ENCODE measurements around the gene TERT. TPM values are rescaled to one million over a fixed set of nuclear protein-coding genes. Genes with fewer than 3 reads are reported as not detected.
"Not testable (repeated sequence)": the region's sequence is repeated elsewhere in the genome, so short reads cannot be mapped to it uniquely, and the experiment has no call there.

The TERT gene
- total RNA-seq, 1 experiment from 2014 or later, result 3.3 TPM

DNA sequence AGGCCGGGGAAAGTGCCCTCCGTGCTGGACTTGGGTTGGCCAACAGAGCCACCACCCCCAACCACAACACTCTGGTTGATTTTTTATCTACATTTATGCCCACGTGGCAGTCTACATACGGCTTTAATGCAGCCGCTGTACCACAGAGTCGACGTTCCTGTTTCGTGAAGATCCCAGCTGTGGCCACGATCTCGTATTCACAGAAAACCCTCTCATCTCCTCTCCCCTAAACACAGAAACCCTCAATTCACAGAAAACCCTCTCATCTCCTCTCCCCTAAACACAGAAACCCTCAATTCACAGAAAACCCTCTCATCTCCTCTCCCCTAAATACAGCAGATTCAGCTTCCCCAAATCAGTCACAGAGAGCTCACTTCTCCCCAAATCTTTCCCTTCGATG, 65.8 kb downstream of the TERT start:
- not testable (repeated sequence) for H3K9me3 ChIP-seq (ENCODE audit: low read length); H3K36me3 ChIP-seq (ENCODE audit: insufficient read depth, low read length); H4K20me1 ChIP-seq (ENCODE audit: insufficient read depth, low read depth, low read length); H3K4me3 ChIP-seq (ENCODE audit: low read length); H3K9ac ChIP-seq (ENCODE audit: low read length); H3K27ac ChIP-seq (ENCODE audit: low read length); H3K79me2 ChIP-seq (ENCODE audit: low read length); DNase-seq; H3K4me1 ChIP-seq (ENCODE audit: low read length); H3K4me2 ChIP-seq (ENCODE audit: low read depth, low read length, poor library complexity, severe bottlenecking); H2AFZ ChIP-seq (ENCODE audit: low read length); H3K9me2 ChIP-seq (replicated peaks; ENCODE audit: insufficient read depth, low read length); H3K27me3 ChIP-seq (ENCODE audit: low read length)

- no peak overlapping the region for H3K9ac ChIP-seq (ENCODE audit: low read length)
- DNase-seq, result no peak
- H4K20me1 ChIP-seq (ENCODE audit: insufficient read depth, low read depth, low read length), result no peaks in the 10 kb centered on the region
- H3K9me3 ChIP-seq (ENCODE audit: low read length), result no peaks in the 10 kb centered on the region
- H3K27ac ChIP-seq (ENCODE audit: low read length), result no peak overlapping the region
- no peaks in the 10 kb centered on the region for H3K4me1 ChIP-seq (ENCODE audit: low read length)
- H3K4me3 ChIP-seq (ENCODE audit: low read length), result no peak overlapping the region
- no peak overlapping the region for H2AFZ ChIP-seq (ENCODE audit: low read length)
- no peaks in the 10 kb centered on the region for H3K79me2 ChIP-seq (ENCODE audit: low read length)
- no peaks in the 10 kb centered on the region for H3K9me2 ChIP-seq (replicated peaks; ENCODE audit: insufficient read depth, low read length)
- no peak overlapping the region for H3K4me2 ChIP-seq (ENCODE audit: low read depth, low read length, poor library complexity, severe bottlenecking)
- H3K36me3 ChIP-seq (ENCODE audit: insufficient read depth, low read length), result no peaks in the 10 kb centered on the region
- H3K27me3 ChIP-seq (ENCODE audit: low read length), result no peaks in the 10 kb centered on the region
These were observed 66.7 kb downstream of the TERT start for GRCh38 chr5:1228120-1228519.

- Histone ChIP-seq H3K4me2 (ENCODE audit: low read depth, low read length, poor library complexity, severe bottlenecking) (no peak overlapping the region), H3K4me3 (ENCODE audit: low read length) (no peak overlapping the region), H3K4me1 (ENCODE audit: low read length) (no peaks in the 10 kb centered on the region), H3K27ac (ENCODE audit: low read length) (no peak overlapping the region), H3K36me3 (ENCODE audit: insufficient read depth, low read length) (no peaks in the 10 kb centered on the region), H4K20me1 (ENCODE audit: insufficient read depth, low read depth, low read length) (no peaks in the 10 kb centered on the region), H3K79me2 (ENCODE audit: low read length) (no peaks in the 10 kb centered on the region), H3K9me3 (ENCODE audit: low read length) (no peaks in the 10 kb centered on the region), H3K9me2 (replicated peaks; ENCODE audit: insufficient read depth, low read length) (no peaks in the 10 kb centered on the region), H3K9ac (ENCODE audit: low read length) (no peak overlapping the region), H3K27me3 (ENCODE audit: low read length) (no peaks in the 10 kb centered on the region), H2AFZ (ENCODE audit: low read length) (no peak overlapping the region)
- DNase-seq, result no peak
These were observed 67.2 kb downstream of the TERT start for GRCh38 chr5:1227667-1228066.

DNA sequence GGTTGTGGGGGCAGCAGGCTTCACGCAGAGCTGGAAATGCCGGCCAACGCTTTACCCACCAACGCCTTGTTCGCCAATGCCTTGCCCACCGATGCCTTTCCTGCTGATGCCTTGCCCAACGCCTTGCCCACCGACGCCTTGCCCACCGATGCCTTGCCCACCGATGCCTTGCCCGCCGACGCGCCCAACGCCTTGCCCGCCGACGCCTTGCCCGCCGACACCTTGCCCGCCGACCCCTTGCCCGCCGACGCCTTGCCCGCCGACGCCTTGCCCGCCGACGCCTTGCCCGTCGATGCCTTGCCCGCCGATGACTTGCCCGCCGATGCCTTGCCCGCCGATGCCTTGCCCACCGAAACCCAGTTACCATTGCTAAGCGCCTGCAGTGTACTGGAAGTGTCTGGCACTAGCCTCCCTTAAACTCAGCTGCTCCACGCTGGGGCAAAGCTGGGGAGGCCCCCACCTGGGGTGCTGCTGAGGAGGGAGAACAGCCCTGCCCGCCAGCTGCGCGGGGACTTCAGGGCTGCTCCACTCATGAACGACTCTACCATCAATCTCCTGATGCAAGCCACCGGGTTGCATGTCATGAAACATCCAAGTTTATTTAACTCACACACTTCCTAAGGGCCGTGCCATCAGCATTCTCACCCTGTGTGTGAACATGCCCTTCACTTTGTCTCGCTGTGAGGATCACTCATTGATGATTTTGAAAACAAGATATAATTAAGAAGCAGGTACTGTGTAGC, 67.9 kb downstream of the TERT start:
- no peaks in the 10 kb centered on the region for H3K9me3 ChIP-seq (ENCODE audit: low read length)
- no peak overlapping the region for H3K9ac ChIP-seq (ENCODE audit: low read length)
- H3K9me2 ChIP-seq (replicated peaks; ENCODE audit: insufficient read depth, low read length), result no peaks in the 10 kb centered on the region
- no peaks in the 10 kb centered on the region for H3K4me1 ChIP-seq (ENCODE audit: low read length)
- no peak overlapping the region for H2AFZ ChIP-seq (ENCODE audit: low read length)
- DNase-seq, result no peak
- no peaks in the 10 kb centered on the region for H3K27me3 ChIP-seq (ENCODE audit: low read length)
- no peaks in the 10 kb centered on the region for H4K20me1 ChIP-seq (ENCODE audit: insufficient read depth, low read depth, low read length)
- no peak overlapping the region for H3K4me3 ChIP-seq (ENCODE audit: low read length)
- no peaks in the 10 kb centered on the region for H3K36me3 ChIP-seq (ENCODE audit: insufficient read depth, low read length)
- H3K79me2 ChIP-seq (ENCODE audit: low read length), result no peaks in the 10 kb centered on the region
- H3K4me2 ChIP-seq (ENCODE audit: low read depth, low read length, poor library complexity, severe bottlenecking), result no peak overlapping the region
- no peak overlapping the region for H3K27ac ChIP-seq (ENCODE audit: low read length)

GRCh38 chr5:1226231-1226630, 68.6 kb downstream of the TERT start:
- no peaks in the 10 kb centered on the region for H4K20me1 ChIP-seq (ENCODE audit: insufficient read depth, low read depth, low read length)
- no peak overlapping the region for H2AFZ ChIP-seq (ENCODE audit: low read length)
- H3K4me3 ChIP-seq (ENCODE audit: low read length), result no peak overlapping the region
- H3K27ac ChIP-seq (ENCODE audit: low read length), result no peak overlapping the region
- no peaks in the 10 kb centered on the region for H3K27me3 ChIP-seq (ENCODE audit: low read length)
- H3K4me2 ChIP-seq (ENCODE audit: low read depth, low read length, poor library complexity, severe bottlenecking), result no peak overlapping the region
- no peaks in the 10 kb centered on the region for H3K79me2 ChIP-seq (ENCODE audit: low read length)
- no peaks in the 10 kb centered on the region for H3K36me3 ChIP-seq (ENCODE audit: insufficient read depth, low read length)
- H3K9me3 ChIP-seq (ENCODE audit: low read length), result no peaks in the 10 kb centered on the region
- H3K4me1 ChIP-seq (ENCODE audit: low read length), result no peaks in the 10 kb centered on the region
- H3K9ac ChIP-seq (ENCODE audit: low read length), result no peak overlapping the region
- DNase-seq, result no peak
- H3K9me2 ChIP-seq (replicated peaks; ENCODE audit: insufficient read depth, low read length), result no peaks in the 10 kb centered on the region

GRCh38 chr5:1225081-1225480, 69.8 kb downstream of the TERT start, which contains the start of gene SLC6A18:
Gene SLC6A18 (plus strand): TSS chr5:1225381. CDS start chr5:1225478, 97 bp downstream.
- DNase-seq, result no peak

GRCh38 chr5:1224631-1225030, 70.2 kb downstream of the TERT start:
- no peak overlapping the region for H3K27ac ChIP-seq (ENCODE audit: low read length)
- H2AFZ ChIP-seq (ENCODE audit: low read length), result no peak overlapping the region
- no peaks in the 10 kb centered on the region for H4K20me1 ChIP-seq (ENCODE audit: insufficient read depth, low read depth, low read length)
- no peaks in the 10 kb centered on the region for H3K36me3 ChIP-seq (ENCODE audit: insufficient read depth, low read length)
- H3K4me1 ChIP-seq (ENCODE audit: low read length), result no peaks in the 10 kb centered on the region
- no peaks in the 10 kb centered on the region for H3K79me2 ChIP-seq (ENCODE audit: low read length)
- H3K27me3 ChIP-seq (ENCODE audit: low read length), result no peaks in the 10 kb centered on the region
- H3K4me3 ChIP-seq (ENCODE audit: low read length), result no peak overlapping the region
- H3K9me3 ChIP-seq (ENCODE audit: low read length), result no peaks in the 10 kb centered on the region
- no peak overlapping the region for H3K9ac ChIP-seq (ENCODE audit: low read length)
- H3K4me2 ChIP-seq (ENCODE audit: low read depth, low read length, poor library complexity, severe bottlenecking), result no peak overlapping the region
- DNase-seq, result no peak
- no peaks in the 10 kb centered on the region for H3K9me2 ChIP-seq (replicated peaks; ENCODE audit: insufficient read depth, low read length)

More at GRCh38 chr5:1225081-1225480, 69.8 kb downstream of the TERT start, which contains the start of gene SLC6A18:
- H4K20me1 ChIP-seq (ENCODE audit: insufficient read depth, low read depth, low read length), result no peaks in the 10 kb centered on the region
- no peak within 1 kb of the TSS for H3K27ac ChIP-seq (ENCODE audit: low read length)
- H2AFZ ChIP-seq (ENCODE audit: low read length), result no peak within 1 kb of the TSS
- no peak within 1 kb of the TSS for H3K4me2 ChIP-seq (ENCODE audit: low read depth, low read length, poor library complexity, severe bottlenecking)
- H3K79me2 ChIP-seq (ENCODE audit: low read length), result no peaks in the 10 kb centered on the region
- no peaks in the 10 kb centered on the region for H3K9me2 ChIP-seq (replicated peaks; ENCODE audit: insufficient read depth, low read length)
- no peak within 1 kb of the TSS for H3K4me3 ChIP-seq (ENCODE audit: low read length)
- no peaks in the 10 kb centered on the region for H3K4me1 ChIP-seq (ENCODE audit: low read length)
- no peak within 1 kb of the TSS for H3K9ac ChIP-seq (ENCODE audit: low read length)
- H3K27me3 ChIP-seq (ENCODE audit: low read length), result no peaks in the 10 kb centered on the region
- H3K9me3 ChIP-seq (ENCODE audit: low read length), result no peaks in the 10 kb centered on the region
- no peaks in the 10 kb centered on the region for H3K36me3 ChIP-seq (ENCODE audit: insufficient read depth, low read length)

- H2AFZ ChIP-seq (ENCODE audit: low read length), result no peak overlapping the region
- no peaks in the 10 kb centered on the region for H3K79me2 ChIP-seq (ENCODE audit: low read length)
- H3K9ac ChIP-seq (ENCODE audit: low read length), result no peak overlapping the region
- no peak overlapping the region for H3K4me2 ChIP-seq (ENCODE audit: low read depth, low read length, poor library complexity, severe bottlenecking)
- H3K4me1 ChIP-seq (ENCODE audit: low read length), result no peaks in the 10 kb centered on the region
- H3K9me3 ChIP-seq (ENCODE audit: low read length), result no peaks in the 10 kb centered on the region
- no peak for DNase-seq
- H3K9me2 ChIP-seq (replicated peaks; ENCODE audit: insufficient read depth, low read length), result no peaks in the 10 kb centered on the region
- H3K36me3 ChIP-seq (ENCODE audit: insufficient read depth, low read length), result no peaks in the 10 kb centered on the region
- no peaks in the 10 kb centered on the region for H3K27me3 ChIP-seq (ENCODE audit: low read length)
- H4K20me1 ChIP-seq (ENCODE audit: insufficient read depth, low read depth, low read length), result no peaks in the 10 kb centered on the region
- no peak overlapping the region for H3K27ac ChIP-seq (ENCODE audit: low read length)
- no peak overlapping the region for H3K4me3 ChIP-seq (ENCODE audit: low read length)
These were observed 71.6 kb downstream of the TERT start for GRCh38 chr5:1223278-1223670.

Data from Karpas-422 (cell line).